GM18508 (cell line): Measurements from ENCODE around the gene IFIH1.

Source experiments
- ATAC-seq: cut with Tn5 transposase; IDR thresholded peaks from one replicate; pipeline ENCODE4 v1.9.1; 2021; ENCODE audit warnings: moderate number of reproducible peaks; ENCODE audit not compliant: insufficient read depth, unreplicated experiment

The IFIH1 gene

GRCh38 chr2:162261032-162261945 lies 57.2 kb downstream of the IFIH1 start:
- ATAC-seq: no peak

GRCh38 chr2:162258686-162259085 lies 59.8 kb downstream of the IFIH1 start:
- ATAC-seq: no peak

GRCh38 chr2:162258169-162258568 lies 60.3 kb downstream of the IFIH1 start:
- ATAC-seq: no peak

- no peak for ATAC-seq
Measured at GRCh38 chr2:162257425-162257824, 61.1 kb downstream of the IFIH1 start.

GRCh38 chr2:162256591-162256991 lies 61.9 kb downstream of the IFIH1 start:
- ATAC-seq: no peak

- ATAC-seq: no peak
Measured at GRCh38 chr2:162254236-162254871, 64.1 kb downstream of the IFIH1 start.

GRCh38 chr2:162253435-162253834 lies 65.0 kb downstream of the IFIH1 start:
- no peak for ATAC-seq

- no peak for ATAC-seq
Measured at GRCh38 chr2:162252153-162252552, 66.3 kb downstream of the IFIH1 start.

- ATAC-seq: no peak
Measured at GRCh38 chr2:162245781-162246180, 72.7 kb downstream of the IFIH1 start.

GRCh38 chr2:162245061-162245460 lies 73.4 kb downstream of the IFIH1 start:
- no peak for ATAC-seq

GRCh38 chr2:162244541-162245031 lies 73.9 kb downstream of the IFIH1 start:
- no peak for ATAC-seq

GRCh38 chr2:162243715-162244114 lies 74.8 kb downstream of the IFIH1 start:
- no peak for ATAC-seq

- ATAC-seq: no peak
Measured at GRCh38 chr2:162243294-162243693, 75.2 kb downstream of the IFIH1 start, which contains the start of gene FAP. Gene FAP (minus strand): TSS chr2:162243445. CDS start chr2:162243327, 118 bp downstream.

GRCh38 chr2:162242586-162243280 lies 75.8 kb downstream of the IFIH1 start:
- no peak for ATAC-seq

GRCh38 chr2:162241571-162241970 lies 76.9 kb downstream of the IFIH1 start:
- ATAC-seq: no peak

GRCh38 chr2:162234620-162235462 lies 83.6 kb downstream of the IFIH1 start:
- no peak for ATAC-seq

- ATAC-seq: no peak
Measured at GRCh38 chr2:162233197-162233596, 85.3 kb downstream of the IFIH1 start.

- ATAC-seq: no peak
Measured at GRCh38 chr2:162232671-162233070, 85.8 kb downstream of the IFIH1 start.

- no peak for ATAC-seq
Measured at GRCh38 chr2:162232027-162232426, 86.5 kb downstream of the IFIH1 start.

GRCh38 chr2:162230761-162231160 lies 87.7 kb downstream of the IFIH1 start:
- ATAC-seq: no peak
